CD8-positive, alpha-beta memory T cell (primary cell): ENCODE data around the gene VIPR2. TPM values are rescaled to one million over a fixed set of nuclear protein-coding genes. Genes with fewer than 3 reads are reported as not detected.

Experiments used
- CTCF ChIA-PET: fragments of 350-600 bp; sonication (Branson Sonifier 250); formaldehyde crosslinking; loops from one replicate; lab custom pipeline; 2021; ENCODE audit warnings: antibody characterized with exemption; lab: Charles Lee
- POLR2A ChIA-PET: fragments of 350-600 bp; sonication (Branson Sonifier 250); formaldehyde crosslinking; loops from one replicate; lab custom pipeline; 2021; ENCODE audit warnings: antibody characterized with exemption; lab: Charles Lee
- DNase-seq, 5 donors: peaks; one replicate each; pipeline versions ENCODE4 v3.0.0 to v3.0.0-alpha.2; 2020 to 2022; ENCODE audit warnings: mixed read lengths in 1 of 5
- H3K27ac ChIP-seq: one replicate; pipeline ENCODE4 v1.7.0; 2013; ENCODE audit warnings: low read depth, mild to moderate bottlenecking, low read length, moderate library complexity
- H3K27me3 ChIP-seq: 2 replicates; pipeline ENCODE4 v1.7.0; 2013; ENCODE audit warnings: low read length, mild to moderate bottlenecking; ENCODE audit not compliant: insufficient read depth, poor library complexity, severe bottlenecking
- H3K36me3 ChIP-seq: 2 replicates; pipeline ENCODE4 v1.7.0; 2013; ENCODE audit warnings: mild to moderate bottlenecking, low read length, moderate library complexity; ENCODE audit not compliant: insufficient read depth
- H3K4me1 ChIP-seq: 2 replicates; pipeline ENCODE4 v1.7.0; 2013; ENCODE audit warnings: mild to moderate bottlenecking, low read length, moderate library complexity; ENCODE audit not compliant: insufficient read depth
- H3K4me3 ChIP-seq: 2 replicates; pipeline ENCODE4 v1.7.0; 2013; ENCODE audit warnings: mild to moderate bottlenecking, low read length
- H3K9me3 ChIP-seq: 2 replicates; pipeline ENCODE4 v1.7.0; 2013; ENCODE audit warnings: mild to moderate bottlenecking, low read length
- H3K27ac Mint-ChIP-seq, 8 donors: one replicate each; pipeline ENCODE4 v1.8.0; 2020 to 2021; ENCODE audit warnings: mixed read lengths in 8 of 8, mild to moderate bottlenecking in 6 of 8, inconsistent platforms in 3 of 8, moderate library complexity in 3 of 8
- H3K27me3 Mint-ChIP-seq, 2 donors: one replicate each; pipeline ENCODE4 v1.8.0; 2020 to 2021; ENCODE audit warnings: mixed read lengths in 2 of 2, mild to moderate bottlenecking in 1 of 2, moderate library complexity in 1 of 2
- H3K36me3 Mint-ChIP-seq, 3 donors: one replicate each; pipeline ENCODE4 v1.8.0; 2020 to 2021; ENCODE audit warnings: mixed read lengths in 3 of 3, inconsistent platforms in 1 of 3, mild to moderate bottlenecking in 1 of 3
- H3K4me1 Mint-ChIP-seq, 3 donors: one replicate each; pipeline ENCODE4 v1.8.0; 2020 to 2021; ENCODE audit warnings: mixed read lengths in 3 of 3, inconsistent platforms in 1 of 3, mild to moderate bottlenecking in 1 of 3
- H3K4me3 Mint-ChIP-seq, 7 donors: one replicate each; pipeline ENCODE4 v1.8.0; 2020 to 2021; ENCODE audit warnings: mixed read lengths in 7 of 7, mild to moderate bottlenecking in 6 of 7, moderate library complexity in 4 of 7, inconsistent platforms in 2 of 7
- H3K9me3 Mint-ChIP-seq, 5 donors: one replicate each; pipeline ENCODE4 v1.8.0; 2020 to 2022; ENCODE audit warnings: mixed read lengths in 5 of 5, mild to moderate bottlenecking in 3 of 5, moderate library complexity in 2 of 5, inconsistent platforms in 1 of 5
- polyA plus RNA-seq: library from polyadenylated mRNA; unstranded; fragments of 300-500 nt; fragmentation: Illumina TruSeq; gene quantifications from one replicate; pipeline ENCODE4 v1.2.3, GENCODE V29; 2021
- total RNA-seq, 2 experiments: library from RNA; stranded (reverse); gene quantifications; one replicate each; pipeline ENCODE4 v1.2.3, GENCODE V29; 2021

The VIPR2 gene
- total and polyA plus RNA-seq, 3 experiments from 2014 or later = 0.15 to 0.61 (median 0.31) TPM

DNA sequence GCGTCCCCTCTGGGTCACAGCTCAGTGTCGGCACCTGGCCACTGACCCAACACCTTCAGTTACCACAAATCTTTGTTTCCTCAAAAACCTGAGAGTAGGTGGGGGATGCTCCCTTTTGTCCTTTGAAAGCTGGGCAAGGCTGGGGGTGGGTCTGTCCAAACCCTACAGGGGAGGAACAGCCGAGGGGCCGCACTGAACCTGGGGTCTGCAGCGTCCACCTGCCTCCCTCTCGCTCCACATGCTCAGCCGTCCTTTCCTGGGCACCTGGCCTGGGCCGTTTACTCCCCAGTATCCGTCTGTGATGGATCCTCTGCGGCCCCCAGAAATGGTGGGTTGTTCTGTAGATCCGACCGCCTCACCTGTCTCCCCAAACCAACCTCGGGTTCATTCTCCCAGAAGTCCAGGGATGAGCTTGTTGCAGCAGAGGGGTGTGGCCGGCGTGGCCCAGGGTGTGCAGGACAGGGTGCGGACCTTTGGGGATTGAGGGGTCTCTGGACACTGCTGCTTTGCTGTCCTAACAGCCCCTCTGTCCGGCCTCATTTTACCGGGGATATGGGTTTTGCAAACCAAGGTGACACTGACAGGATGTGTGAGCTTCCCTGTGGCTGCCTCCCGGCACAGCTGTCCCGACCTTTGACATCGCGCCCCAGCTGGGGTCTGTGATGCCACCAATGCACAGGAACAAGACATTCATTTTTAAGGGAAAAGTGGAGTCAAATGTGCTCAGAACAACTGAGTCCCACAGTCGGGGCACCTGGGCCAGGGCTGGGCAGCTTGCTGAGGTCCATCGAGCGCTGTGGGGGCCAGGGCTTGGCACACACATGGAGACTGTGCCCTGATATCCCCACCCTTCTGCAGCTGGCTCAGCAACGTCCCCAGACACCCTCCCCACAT is 115.9 kb downstream of the VIPR2 start:
- CTCF ChIA-PET = no interaction called here

DNA sequence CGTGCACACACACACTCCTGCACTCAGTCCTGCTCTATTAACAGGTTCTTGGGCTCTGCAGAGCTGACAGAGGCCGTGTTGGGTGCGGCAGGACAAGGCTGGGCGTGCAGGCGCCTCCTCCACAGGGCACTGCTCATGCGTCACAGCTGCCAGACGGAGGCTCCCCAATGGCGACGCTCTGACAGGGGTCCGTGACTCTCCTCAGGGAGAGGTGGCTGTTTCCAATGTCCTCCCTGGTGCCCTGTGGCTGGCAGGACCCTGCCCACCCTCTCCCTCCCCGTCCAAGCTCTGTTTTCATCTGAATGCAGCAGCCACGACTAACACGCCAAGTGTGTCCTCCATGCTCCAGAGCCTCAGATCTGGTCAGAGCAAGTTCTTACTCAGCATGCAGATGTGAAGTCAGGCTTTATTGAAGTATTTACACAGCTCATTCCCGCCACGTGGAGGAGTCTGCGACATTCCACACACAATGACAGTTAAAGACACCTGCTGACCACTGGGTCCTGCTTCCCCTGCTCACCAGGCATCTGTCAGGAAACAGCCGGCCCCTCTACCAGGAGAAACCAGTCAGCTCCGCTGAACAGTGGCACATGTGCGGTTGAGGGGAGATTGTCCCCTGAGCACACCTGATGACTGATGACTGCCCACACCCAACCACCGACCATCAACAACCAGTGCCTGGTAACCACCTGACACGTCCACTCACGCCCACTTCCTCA is 116.7 kb downstream of the VIPR2 start:
- Mint-ChIP-seq H3K4me1 (peaks cover 0 to 7% (median under 1%) of the 10 kb centered on the region in 3 donors), H3K9me3 (no peaks in the 10 kb centered on the region), H3K36me3 (no peaks in the 10 kb centered on the region), H3K4me3 (no peak overlapping the region), H3K27ac (no peak overlapping the region), H3K27me3 (peaks cover 25 to 62% of the 10 kb centered on the region in 2 donors)
- Histone ChIP-seq H3K36me3 (no peaks in the 10 kb centered on the region), H3K27ac (no peak overlapping the region), H3K9me3 (no peaks in the 10 kb centered on the region), H3K4me3 (no peak overlapping the region), H3K27me3 (no peaks in the 10 kb centered on the region), H3K4me1 (no peaks in the 10 kb centered on the region)
- no peak for DNase-seq
- POLR2A ChIA-PET = no interaction called here
- CTCF ChIA-PET = no interaction called here

More for the DNA sequence above, 115.9 kb downstream of the VIPR2 start:
- DNase-seq = no peak
- no peak overlapping the region for H3K27ac ChIP-seq
- Mint-ChIP-seq H3K4me3 (no peak overlapping the region), H3K27me3 (peaks cover 25 to 59% of the 10 kb centered on the region in 2 donors), H3K9me3 (no peaks in the 10 kb centered on the region), H3K27ac (no peak overlapping the region), H3K36me3 (no peaks in the 10 kb centered on the region), H3K4me1 (peaks cover 0 to 7% (median 0%) of the 10 kb centered on the region in 3 donors)
- POLR2A ChIA-PET = no interaction called here
- no peaks in the 10 kb centered on the region for H3K27me3 ChIP-seq
- H3K4me1 ChIP-seq = no peaks in the 10 kb centered on the region
- H3K36me3 ChIP-seq = no peaks in the 10 kb centered on the region
- H3K4me3 ChIP-seq = no peak overlapping the region
- H3K9me3 ChIP-seq = no peaks in the 10 kb centered on the region

DNA sequence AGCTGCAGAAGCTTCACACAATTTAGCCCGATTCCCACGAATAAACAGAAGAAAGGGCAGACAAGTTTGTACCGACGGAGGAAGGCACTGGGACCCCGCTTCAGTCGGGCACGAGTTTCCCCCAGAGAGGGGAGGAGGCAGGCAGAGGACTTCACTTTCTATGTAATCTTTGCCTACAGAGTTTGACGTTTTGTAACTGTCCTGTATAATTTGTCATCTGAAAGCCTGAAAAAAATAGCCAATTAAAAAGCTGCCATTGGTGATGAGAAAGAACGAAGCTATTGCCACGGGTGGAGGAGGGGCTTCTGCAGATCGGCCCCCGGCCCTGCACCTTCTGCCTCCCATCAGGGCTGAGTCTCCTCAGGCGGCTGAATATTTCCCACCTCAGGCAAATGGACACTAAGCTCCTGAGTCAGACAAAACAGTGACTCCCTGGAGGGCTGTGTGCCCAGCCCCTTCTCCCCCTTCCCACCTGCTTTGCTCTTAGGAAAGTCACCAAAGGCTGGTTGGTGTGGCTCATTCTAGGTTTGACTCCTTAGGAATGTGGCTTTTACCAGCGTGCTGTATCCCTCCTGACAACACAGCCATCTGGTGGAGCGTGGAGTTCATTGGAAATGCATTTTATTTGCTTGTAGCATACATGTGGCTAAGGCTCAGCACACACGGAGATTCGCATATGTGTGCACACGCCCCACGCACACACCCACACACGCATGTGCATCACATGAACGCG is 117.4 kb downstream of the VIPR2 start:
- Mint-ChIP-seq H3K9me3 (no peaks in the 10 kb centered on the region), H3K4me1 (peaks cover 0 to 7% (median 2%) of the 10 kb centered on the region in 3 donors), H3K4me3 (no peak overlapping the region), H3K36me3 (no peaks in the 10 kb centered on the region), H3K27ac (peak overlapping the region in 1 of 8 donors; percentile 72), H3K27me3 (peaks cover 25 to 62% of the 10 kb centered on the region in 2 donors)
- Histone ChIP-seq H3K27me3 (no peaks in the 10 kb centered on the region), H3K4me3 (no peak overlapping the region), H3K4me1 (no peaks in the 10 kb centered on the region), H3K27ac (no peak overlapping the region), H3K36me3 (no peaks in the 10 kb centered on the region), H3K9me3 (no peaks in the 10 kb centered on the region)
- ChIA-PET POLR2A (no interaction called here), CTCF (no interaction called here)
- DNase-seq = no peak

DNA sequence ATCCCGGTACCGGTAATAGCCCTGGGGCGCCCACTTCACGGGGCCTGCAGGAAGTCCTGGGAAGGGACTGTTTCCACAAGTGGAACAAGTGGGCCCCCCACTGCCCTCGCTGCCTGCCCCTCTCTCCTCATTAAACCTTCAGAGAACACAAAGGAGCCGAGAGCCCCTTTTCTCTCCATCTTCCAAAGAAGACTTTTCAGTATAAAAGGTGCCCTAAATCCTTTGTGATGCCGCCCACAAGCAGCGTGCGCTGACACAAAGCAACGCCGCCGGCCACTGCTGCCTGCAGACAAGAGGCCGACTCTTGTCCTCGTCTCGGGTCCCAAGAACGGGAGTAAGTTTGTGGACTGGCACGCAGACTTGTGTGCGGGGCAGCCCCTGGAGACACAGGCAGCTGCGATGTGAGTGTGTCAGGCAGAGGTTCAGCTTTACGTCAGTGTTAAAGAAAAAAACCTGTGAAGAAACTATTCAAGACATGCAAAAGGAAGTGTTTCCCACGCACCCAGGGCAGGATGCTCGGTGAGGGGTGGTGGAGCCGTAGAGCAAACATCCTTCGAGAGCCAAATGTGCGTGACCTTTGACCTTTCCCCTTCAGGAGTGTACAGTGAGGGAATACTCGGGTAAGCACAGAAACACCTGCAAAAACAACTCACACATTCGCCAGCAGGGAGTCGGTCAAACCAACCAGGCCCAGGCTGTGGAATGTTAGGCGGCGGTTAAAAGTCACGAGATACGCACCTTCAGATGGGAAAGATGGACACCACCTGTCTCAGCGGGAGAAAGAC is 118.2 kb downstream of the VIPR2 start:
- Histone ChIP-seq H3K36me3 (no peaks in the 10 kb centered on the region), H3K27ac (no peak overlapping the region), H3K4me3 (no peak overlapping the region), H3K4me1 (no peaks in the 10 kb centered on the region), H3K9me3 (no peaks in the 10 kb centered on the region), H3K27me3 (no peaks in the 10 kb centered on the region)
- peaks cover 0 to 7% (median 2%) of the 10 kb centered on the region in 3 donors for H3K4me1 Mint-ChIP-seq
- no peak overlapping the region for H3K27ac Mint-ChIP-seq
- no peak for DNase-seq
- peaks cover 25 to 61% of the 10 kb centered on the region in 2 donors for H3K27me3 Mint-ChIP-seq
- H3K4me3 Mint-ChIP-seq = no peak overlapping the region
- H3K9me3 Mint-ChIP-seq = no peaks in the 10 kb centered on the region
- ChIA-PET CTCF (interaction anchor here (1.4 kb wide), 1 partner anchor 50 kb away, joined by 3 read pairs; no protein-coding TSS in a partner anchor), POLR2A (no interaction called here)
- no peaks in the 10 kb centered on the region for H3K36me3 Mint-ChIP-seq

DNA sequence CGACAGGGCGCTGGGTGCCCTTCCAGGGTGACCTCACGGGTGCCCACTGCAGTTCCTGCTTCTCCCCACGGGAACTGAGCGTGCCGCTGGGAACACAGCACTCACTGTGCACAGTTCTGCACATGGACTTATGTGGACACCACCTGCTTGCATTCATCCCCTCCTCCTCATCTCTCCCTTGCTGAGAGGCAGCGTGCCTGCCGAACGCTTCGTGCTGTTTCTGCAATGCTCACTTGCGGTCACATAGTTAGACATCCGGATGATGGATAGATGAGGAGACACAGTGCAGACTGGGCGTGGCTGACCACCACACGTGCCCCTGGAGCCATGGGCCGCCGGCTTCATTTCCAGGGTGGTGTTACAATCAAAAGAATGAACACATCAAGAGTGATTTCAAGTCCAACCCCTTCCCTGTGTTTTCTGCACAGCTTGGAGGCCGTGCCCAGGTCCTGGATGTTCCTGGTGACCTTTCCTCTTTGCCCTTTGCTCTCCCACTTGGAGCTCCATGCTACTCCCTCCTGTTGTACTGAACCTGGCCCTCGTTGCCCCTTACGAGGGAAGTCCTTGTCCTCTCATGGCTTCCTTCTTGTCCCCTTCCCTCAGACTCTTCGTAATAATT is 119.4 kb downstream of the VIPR2 start:
- H3K4me1 Mint-ChIP-seq = peaks cover 0 to 2% (median 2%) of the 10 kb centered on the region in 3 donors
- CTCF ChIA-PET = interaction anchor here (1.4 kb wide), 1 partner anchor 49 kb away, joined by 3 read pairs; no protein-coding TSS in a partner anchor

DNA sequence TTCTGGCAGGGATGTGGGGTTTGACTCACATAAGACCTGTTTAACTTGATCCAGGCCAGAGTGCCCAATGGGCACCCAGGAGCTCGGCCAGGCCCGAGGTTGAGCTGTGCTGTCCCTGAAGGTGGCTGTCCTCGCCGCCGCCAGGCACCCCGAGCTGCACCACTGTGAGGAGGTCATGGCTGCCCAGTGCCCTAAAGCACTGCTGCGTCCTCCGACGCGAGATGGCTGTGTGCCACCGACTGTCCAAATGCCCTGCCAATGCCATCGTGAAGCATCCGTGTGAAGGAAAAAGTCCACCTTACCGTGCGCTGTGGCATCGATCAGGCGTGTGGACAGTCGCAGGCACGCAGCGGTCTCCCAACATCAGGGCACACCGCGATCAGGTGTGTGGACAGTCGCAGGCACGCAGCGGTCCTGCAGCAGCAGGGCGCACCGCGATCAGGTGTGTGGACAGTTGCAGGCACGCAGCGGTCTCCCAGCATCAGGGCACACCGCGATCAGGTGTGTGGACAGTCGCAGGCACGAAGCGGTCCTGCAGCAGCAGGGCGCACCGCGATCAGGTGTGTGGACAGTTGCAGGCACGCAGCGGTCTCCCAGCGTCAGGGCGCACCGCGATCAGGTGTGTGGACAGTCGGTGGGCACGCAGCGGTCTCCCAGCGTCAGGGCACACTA is 120.3 kb downstream of the VIPR2 start:
- H3K36me3 Mint-ChIP-seq = no peaks in the 10 kb centered on the region
- Histone ChIP-seq H3K36me3 (no peaks in the 10 kb centered on the region), H3K9me3 (no peaks in the 10 kb centered on the region), H3K27me3 (no peaks in the 10 kb centered on the region), H3K27ac (no peak overlapping the region), H3K4me1 (no peaks in the 10 kb centered on the region), H3K4me3 (no peak overlapping the region)
- H3K4me3 Mint-ChIP-seq = no peak overlapping the region
- peaks cover 31 to 61% of the 10 kb centered on the region in 2 donors for H3K27me3 Mint-ChIP-seq
- POLR2A ChIA-PET = no interaction called here
- DNase-seq = no peak
- H3K4me1 Mint-ChIP-seq = peaks cover 0 to 2% (median 0%) of the 10 kb centered on the region in 3 donors
- H3K9me3 Mint-ChIP-seq = peaks cover 0 to 4% (median 0%) of the 10 kb centered on the region in 5 donors
- CTCF ChIA-PET = no interaction called here
- H3K27ac Mint-ChIP-seq = no peak overlapping the region

More for the DNA sequence above, 119.4 kb downstream of the VIPR2 start:
- DNase-seq = no peak
- H3K9me3 Mint-ChIP-seq = peaks cover 0 to 4% (median 0%) of the 10 kb centered on the region in 5 donors
- POLR2A ChIA-PET = no interaction called here
- Histone ChIP-seq H3K27ac (no peak overlapping the region), H3K27me3 (no peaks in the 10 kb centered on the region), H3K4me3 (no peak overlapping the region), H3K36me3 (no peaks in the 10 kb centered on the region), H3K9me3 (no peaks in the 10 kb centered on the region), H3K4me1 (no peaks in the 10 kb centered on the region)
- no peaks in the 10 kb centered on the region for H3K36me3 Mint-ChIP-seq
- H3K4me3 Mint-ChIP-seq = no peak overlapping the region
- H3K27ac Mint-ChIP-seq = no peak overlapping the region
- H3K27me3 Mint-ChIP-seq = peaks cover 33 to 57% of the 10 kb centered on the region in 2 donors

DNA sequence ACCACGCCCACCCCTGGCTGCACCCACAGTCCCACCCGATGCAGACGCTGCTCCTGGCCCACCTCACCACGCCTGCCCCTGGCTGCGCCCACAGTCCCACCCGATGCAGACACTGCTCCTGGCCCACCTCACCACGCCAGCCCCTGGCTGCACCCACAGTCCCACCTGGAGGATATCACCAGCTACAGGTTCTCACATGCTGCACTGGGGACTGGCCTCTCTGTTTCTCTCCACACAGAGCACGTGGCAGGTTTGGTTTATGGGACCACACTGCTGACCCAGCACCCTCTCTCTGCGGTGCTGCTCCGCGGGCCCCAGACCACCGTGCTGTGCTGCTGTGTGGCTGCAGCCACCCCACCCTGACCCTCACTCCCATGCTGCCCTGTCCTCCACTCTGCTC is 120.9 kb downstream of the VIPR2 start:
- no peaks in the 10 kb centered on the region for H3K9me3 ChIP-seq
- no peak for DNase-seq
- H3K9me3 Mint-ChIP-seq = peaks cover 0 to 4% (median 0%) of the 10 kb centered on the region in 5 donors
- H3K27me3 ChIP-seq = no peaks in the 10 kb centered on the region
- H3K36me3 ChIP-seq = no peaks in the 10 kb centered on the region
- ChIA-PET CTCF (no interaction called here), POLR2A (no interaction called here)
- H3K27ac Mint-ChIP-seq = no peak overlapping the region
- H3K4me1 ChIP-seq = no peaks in the 10 kb centered on the region
- H3K27me3 Mint-ChIP-seq = peaks cover 30 to 63% of the 10 kb centered on the region in 2 donors
- peaks cover 0 to 4% (median 0%) of the 10 kb centered on the region in 3 donors for H3K36me3 Mint-ChIP-seq
- no peak overlapping the region for H3K4me3 Mint-ChIP-seq
- H3K27ac ChIP-seq = no peak overlapping the region
- H3K4me1 Mint-ChIP-seq = peaks cover 0 to 2% (median 0%) of the 10 kb centered on the region in 3 donors
- H3K4me3 ChIP-seq = no peak overlapping the region
